GM12892 (cell line): ENCODE results near the gene LRRIQ3.

ENCODE experiments used
- POLR2A ChIP-seq: IDR thresholded peaks from 2 replicates; pipeline ENCODE4 v1.6.1; 2011; ENCODE audit warnings: low read depth, low read length, control low read depth
- TAF1 ChIP-seq: IDR thresholded peaks from 2 replicates; pipeline ENCODE4 v1.6.1; 2011; ENCODE audit warnings: low read depth, mild to moderate bottlenecking, control low read depth, low read length, borderline replicate concordance

DNA sequence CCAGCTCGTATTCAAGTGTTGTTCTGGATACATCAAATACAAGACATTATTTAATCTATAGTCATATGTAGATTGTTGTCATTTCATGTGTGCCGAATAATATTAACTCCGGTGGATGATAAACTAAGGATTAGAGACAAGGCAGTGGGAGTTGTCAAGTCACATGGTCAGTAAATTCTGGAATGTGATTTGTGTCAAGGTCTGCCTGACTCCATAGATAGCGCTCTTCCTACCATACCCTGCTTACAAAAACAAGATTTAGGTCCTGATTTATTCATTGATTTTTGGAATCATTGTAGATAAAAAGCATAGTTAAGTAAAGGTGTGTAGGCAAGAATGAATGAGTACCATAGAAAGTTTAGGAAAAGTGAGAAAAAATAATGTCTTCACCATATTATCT, 39.8 kb upstream of the LRRIQ3 start:
- no peak for TF ChIP-seq POLR2A
- no peak for TF ChIP-seq TAF1
